ENCODE measurements around the gene EXD3. TPM values are rescaled to one million over a fixed set of nuclear protein-coding genes. Genes with fewer than 3 reads are reported as not detected.

The EXD3 gene
- total and polyA plus RNA-seq, 2 of the 4 experiments (the other 2 are of a cell fraction) = 1.1 to 7.4 TPM

DNA sequence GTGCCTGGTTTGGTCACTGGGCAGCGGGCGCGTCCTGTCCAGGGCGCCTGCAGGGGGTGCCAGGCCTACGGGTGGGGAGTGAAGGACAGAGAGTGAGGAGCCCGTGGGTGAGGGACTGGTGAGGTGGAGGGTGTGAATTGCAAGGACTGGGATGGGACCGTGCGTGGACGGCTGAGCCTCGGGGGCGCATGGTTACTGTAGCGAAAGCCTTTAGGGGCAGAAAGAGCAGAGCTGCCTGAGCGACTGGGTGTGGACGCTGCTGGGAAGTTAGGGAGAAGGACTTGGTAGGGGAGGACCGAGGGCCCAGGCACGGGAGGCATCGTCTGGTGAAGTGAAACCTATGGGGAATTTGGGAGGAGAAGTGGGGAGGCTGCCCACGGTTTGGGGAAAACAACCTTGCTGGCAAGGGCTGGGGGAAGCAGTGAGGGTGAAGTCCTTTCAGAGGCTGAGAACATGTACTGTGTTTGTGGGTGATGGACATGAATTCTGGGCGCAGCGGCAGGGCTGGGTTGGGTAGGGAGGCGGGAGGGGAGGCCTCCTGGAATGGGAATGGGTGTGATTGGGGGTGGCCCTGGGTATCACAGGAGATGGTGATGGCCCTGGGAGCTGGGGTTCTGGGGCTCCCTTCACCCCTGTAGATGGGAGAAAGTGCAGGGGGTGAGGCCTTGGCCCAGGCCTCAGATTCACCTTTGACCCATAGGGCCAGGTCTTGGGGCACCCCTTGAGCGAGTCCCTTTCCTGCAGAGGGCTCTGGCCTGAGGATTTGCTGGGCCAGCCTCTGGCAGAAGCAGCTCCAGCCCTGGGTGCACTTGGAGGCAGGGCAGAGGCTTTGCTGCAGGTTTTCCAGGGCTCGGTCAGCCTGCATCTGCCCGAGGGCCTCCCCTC, 147.1 kb downstream of the EXD3 start:
- H3K56ac ChIP-seq (ENCODE audit: extremely low read depth, insufficient read depth, low read length) = no peak overlapping the region
- ChIA-PET POLR2A (ENCODE audit: unreplicated experiment) (no interaction called here), CTCF (no interaction called here)
- H3K4ac ChIP-seq (ENCODE audit: low read depth, low read length) = no peak overlapping the region
- no peak overlapping the region for H3K18ac ChIP-seq (ENCODE audit: low read depth, low read length)
- no peaks in the 10 kb centered on the region; the same call in 1 of the 2 replicates for H3K9me1 ChIP-seq (ENCODE audit: insufficient read depth, low read length)
- H3K9ac ChIP-seq (ENCODE audit: low read depth, low read length) = no peak overlapping the region
- TF ChIP-seq POLR2A (IDR thresholded peaks at IDR 0.05; ENCODE audit: low read depth, low read length) = no peak
- no peak for TF ChIP-seq MAZ (IDR thresholded peaks at IDR 0.05; ENCODE audit: borderline replicate concordance, low read depth, low read length)
- TF ChIP-seq BHLHE40 (IDR thresholded peaks at IDR 0.05; ENCODE audit: low read depth, low read length) = no peak
- TF ChIP-seq MXI1 (IDR thresholded peaks at IDR 0.05; ENCODE audit: borderline replicate concordance, low read depth, low read length) = no peak
- TF ChIP-seq, protein P1, sequence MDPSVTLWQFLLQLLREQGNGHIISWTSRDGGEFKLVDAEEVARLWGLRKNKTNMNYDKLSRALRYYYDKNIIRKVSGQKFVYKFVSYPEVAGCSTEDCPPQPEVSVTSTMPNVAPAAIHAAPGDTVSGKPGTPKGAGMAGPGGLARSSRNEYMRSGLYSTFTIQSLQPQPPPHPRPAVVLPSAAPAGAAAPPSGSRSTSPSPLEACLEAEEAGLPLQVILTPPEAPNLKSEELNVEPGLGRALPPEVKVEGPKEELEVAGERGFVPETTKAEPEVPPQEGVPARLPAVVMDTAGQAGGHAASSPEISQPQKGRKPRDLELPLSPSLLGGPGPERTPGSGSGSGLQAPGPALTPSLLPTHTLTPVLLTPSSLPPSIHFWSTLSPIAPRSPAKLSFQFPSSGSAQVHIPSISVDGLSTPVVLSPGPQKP (IDR thresholded peaks at IDR 0.05; ENCODE audit: borderline replicate concordance, low read depth, low read length) = no peak
- TF ChIP-seq FOS (IDR thresholded peaks at IDR 0.05; ENCODE audit: low read depth, low read length) = no peak
- TF ChIP-seq CEBPB (IDR thresholded peaks at IDR 0.05; ENCODE audit: low read depth, low read length) = no peak
- TF ChIP-seq, protein P2, sequence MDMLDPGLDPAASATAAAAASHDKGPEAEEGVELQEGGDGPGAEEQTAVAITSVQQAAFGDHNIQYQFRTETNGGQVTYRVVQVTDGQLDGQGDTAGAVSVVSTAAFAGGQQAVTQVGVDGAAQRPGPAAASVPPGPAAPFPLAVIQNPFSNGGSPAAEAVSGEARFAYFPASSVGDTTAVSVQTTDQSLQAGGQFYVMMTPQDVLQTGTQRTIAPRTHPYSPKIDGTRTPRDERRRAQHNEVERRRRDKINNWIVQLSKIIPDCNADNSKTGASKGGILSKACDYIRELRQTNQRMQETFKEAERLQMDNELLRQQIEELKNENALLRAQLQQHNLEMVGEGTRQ (IDR thresholded peaks at IDR 0.05; ENCODE audit: low read depth, low read length) = no peak
- TF ChIP-seq RAD21 (IDR thresholded peaks at IDR 0.05; ENCODE audit: low read length) = no peak
- no peak overlapping the region for H3K4me2 ChIP-seq (ENCODE audit: low read depth, low read length)
- no peak overlapping the region for H3K23ac ChIP-seq (ENCODE audit: low read depth, low read length)
- ATAC-seq (ENCODE audit: low read depth) = no peak
- in situ Hi-C loops (cut with MboI; ENCODE audit: low sequenced_read_pairs) (no loop called here), intact Hi-C loops (cut with micrococcal nuclease) (no loop called here), dilution Hi-C loops (cut with HindIII; ENCODE audit: low sequenced_read_pairs, unreplicated experiment) (no loop called here)
- H3K4me1 ChIP-seq (ENCODE audit: control insufficient read depth, insufficient read depth, low read length) = peaks cover 20% of the 10 kb centered on the region
- H4K5ac ChIP-seq (ENCODE audit: low read depth, low read length) = no peak overlapping the region
- no peak overlapping the region for H2BK120ac ChIP-seq (ENCODE audit: low read depth, low read length)
- H3K79me1 ChIP-seq (ENCODE audit: low read depth in 1 of 2, low read length in 2 of 2) = peaks cover 3 to 67% of the 10 kb centered on the region in 2 experiments
- 87% methylated on average over 15 of the region's 24 CpGs; no CpG with 5 or more reads in 1 of the 2 experiments for WGBS, 2 experiments (ENCODE audit: extremely low coverage in 2 of 2, insufficient read length in 1 of 2)
- no peak overlapping the region for H2BK5ac ChIP-seq (ENCODE audit: low read depth, low read length, poor library complexity, severe bottlenecking)
- peak overlapping the region; percentile 28 for H2AK5ac ChIP-seq (ENCODE audit: low read depth, low read length)
- H2AK9ac ChIP-seq (replicated peaks; ENCODE audit: low read depth, low read length, poor library complexity) = peak overlapping the region; percentile 99
- no peak for DNase-seq
- no peak overlapping the region for H3K4me3 ChIP-seq (ENCODE audit: insufficient read depth, low read depth, low read length)
- no peak overlapping the region for H2BK20ac ChIP-seq (ENCODE audit: low read depth, low read length)
- no peaks in the 10 kb centered on the region for H3K9me3 ChIP-seq (ENCODE audit: control insufficient read depth, insufficient read depth, low read length)
- H3K36me3 ChIP-seq (ENCODE audit: control insufficient read depth, insufficient read depth, low read length) = peaks cover 42% of the 10 kb centered on the region
- no peak overlapping the region for H3K27ac ChIP-seq (ENCODE audit: insufficient read depth, low read length)
- no peak overlapping the region for H2AFZ ChIP-seq (replicated peaks; ENCODE audit: low read length, poor library complexity)
- BruUV-seq (replicated peaks) = no TSS peak
- no peak overlapping the region for H2BK15ac ChIP-seq (ENCODE audit: low read depth, low read length)
- no peaks in the 10 kb centered on the region for H3K27me3 ChIP-seq (ENCODE audit: control insufficient read depth, insufficient read depth, low read length)
- H4K8ac ChIP-seq (ENCODE audit: low read depth in 2 of 2, low read length in 2 of 2) = no peak overlapping the region
- no peak overlapping the region for H4K91ac ChIP-seq (ENCODE audit: insufficient read depth, low read depth, low read length)
- no peak overlapping the region for H3K14ac ChIP-seq (replicated peaks; ENCODE audit: low read depth, low read length)
- H4K20me1 ChIP-seq (ENCODE audit: insufficient read depth, low read length) = peaks cover 30% of the 10 kb centered on the region

Data from IMR-90 (cell line).